ENCODE results near the gene DZIP1L. TPM values are rescaled to one million over a fixed set of nuclear protein-coding genes. Genes with fewer than 3 reads are reported as not detected.
A peak's percentile ranks its signal among the peaks of the same experiment; 100 is the strongest.

DZIP1L gene
- total RNA-seq, 1 donor from 2014 or later, result 19.0 TPM

DNA sequence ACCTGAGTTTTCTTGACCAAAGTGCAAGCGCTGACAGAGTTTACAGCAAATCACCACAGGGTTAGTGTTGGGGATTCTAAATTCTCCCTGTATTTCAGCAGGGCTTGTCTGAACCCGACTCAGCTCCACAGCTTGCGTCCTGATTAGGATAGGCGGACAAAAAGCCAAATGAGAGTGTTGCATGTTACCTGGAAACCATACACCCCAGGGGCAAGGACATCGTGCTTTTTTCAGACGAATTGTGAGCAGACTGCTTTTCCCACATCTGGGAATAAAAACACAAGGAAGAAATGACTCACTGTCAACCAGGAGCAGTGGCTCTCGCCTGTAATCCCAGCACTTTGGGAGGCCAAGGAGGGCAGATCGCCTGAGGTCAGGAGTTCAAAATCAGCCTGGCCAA, 3.0 kb downstream of the DZIP1L start:
- no peak overlapping the region for H3K9ac ChIP-seq (ENCODE audit: low read length)
- peaks cover 75% of the 10 kb centered on the region for H3K79me2 ChIP-seq (ENCODE audit: insufficient read depth, low read length)
- peaks cover 5% of the 10 kb centered on the region for H3K36me3 ChIP-seq (ENCODE audit: insufficient read depth, low read length)
- H3K27me3 Mint-ChIP-seq (ENCODE audit: low read depth, unreplicated experiment), result no peaks in the 10 kb centered on the region
- H3K36me3 Mint-ChIP-seq (ENCODE audit: low read depth, unreplicated experiment), result peaks cover 11% of the 10 kb centered on the region
- H3K4me1 Mint-ChIP-seq (ENCODE audit: low read depth, unreplicated experiment), result peaks cover 10% of the 10 kb centered on the region
- FAIRE-seq, result no peak
- H3K27ac ChIP-seq (ENCODE audit: low read depth, low read length), result no peak overlapping the region
- H3K9me3 ChIP-seq (ENCODE audit: insufficient read depth, low read depth, low read length), result no peaks in the 10 kb centered on the region
- no peak overlapping the region for H3K4me3 Mint-ChIP-seq (ENCODE audit: unreplicated experiment)
- no peak overlapping the region for H2AFZ ChIP-seq (ENCODE audit: low read depth, low read length)
- H3K9me3 Mint-ChIP-seq (ENCODE audit: unreplicated experiment), result no peaks in the 10 kb centered on the region
- DNase-seq (ENCODE audit: low read depth), result no peak
- peak overlapping the region; percentile 91 for H3K4me2 ChIP-seq (ENCODE audit: low read length)
- H3K4me3 ChIP-seq (ENCODE audit: insufficient read depth, low read depth, low read length), result no peak overlapping the region
- H3K27ac Mint-ChIP-seq (ENCODE audit: unreplicated experiment), result peak overlapping the region; percentile 63
- H4K20me1 ChIP-seq (ENCODE audit: insufficient read depth, low read length), result peaks cover 45% of the 10 kb centered on the region
- no peaks in the 10 kb centered on the region for H3K27me3 ChIP-seq (ENCODE audit: insufficient read depth, low read length)
- no peak for TF ChIP-seq EZH2 (IDR thresholded peaks at IDR 0.05; ENCODE audit: insufficient read depth, low read length)
- TF ChIP-seq, protein P1, sequence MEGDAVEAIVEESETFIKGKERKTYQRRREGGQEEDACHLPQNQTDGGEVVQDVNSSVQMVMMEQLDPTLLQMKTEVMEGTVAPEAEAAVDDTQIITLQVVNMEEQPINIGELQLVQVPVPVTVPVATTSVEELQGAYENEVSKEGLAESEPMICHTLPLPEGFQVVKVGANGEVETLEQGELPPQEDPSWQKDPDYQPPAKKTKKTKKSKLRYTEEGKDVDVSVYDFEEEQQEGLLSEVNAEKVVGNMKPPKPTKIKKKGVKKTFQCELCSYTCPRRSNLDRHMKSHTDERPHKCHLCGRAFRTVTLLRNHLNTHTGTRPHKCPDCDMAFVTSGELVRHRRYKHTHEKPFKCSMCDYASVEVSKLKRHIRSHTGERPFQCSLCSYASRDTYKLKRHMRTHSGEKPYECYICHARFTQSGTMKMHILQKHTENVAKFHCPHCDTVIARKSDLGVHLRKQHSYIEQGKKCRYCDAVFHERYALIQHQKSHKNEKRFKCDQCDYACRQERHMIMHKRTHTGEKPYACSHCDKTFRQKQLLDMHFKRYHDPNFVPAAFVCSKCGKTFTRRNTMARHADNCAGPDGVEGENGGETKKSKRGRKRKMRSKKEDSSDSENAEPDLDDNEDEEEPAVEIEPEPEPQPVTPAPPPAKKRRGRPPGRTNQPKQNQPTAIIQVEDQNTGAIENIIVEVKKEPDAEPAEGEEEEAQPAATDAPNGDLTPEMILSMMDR (IDR thresholded peaks at IDR 0.05; ENCODE audit: insufficient read depth, low read depth, low read length), result no peak
- peaks cover 9% of the 10 kb centered on the region for H3K4me1 ChIP-seq (ENCODE audit: insufficient read depth, low read length)

DNA sequence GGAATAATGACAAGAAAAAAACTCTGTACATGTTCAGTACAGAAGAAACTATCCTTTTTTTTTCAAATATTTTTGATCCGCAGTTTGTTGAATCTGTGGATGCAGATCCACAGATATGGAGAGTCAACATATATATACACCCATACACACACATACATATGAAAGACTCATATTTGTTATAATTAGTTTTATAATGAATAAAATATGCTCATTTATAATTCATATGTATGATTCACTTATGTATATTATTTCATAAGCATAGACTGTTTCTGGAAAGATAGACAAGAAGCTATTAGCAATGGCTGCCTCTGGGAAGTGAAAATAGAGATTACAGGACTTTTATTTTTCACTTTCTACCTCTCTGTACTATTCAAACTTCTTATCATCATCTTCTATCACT, 9.8 kb downstream of the DZIP1L start:
- Histone ChIP-seq H3K79me2 (ENCODE audit: insufficient read depth, low read length) (peaks cover 71% of the 10 kb centered on the region), H3K4me2 (ENCODE audit: low read length) (no peak overlapping the region), H3K27me3 (ENCODE audit: insufficient read depth, low read length) (no peaks in the 10 kb centered on the region), H3K36me3 (ENCODE audit: insufficient read depth, low read length) (peaks cover 13% of the 10 kb centered on the region), H3K4me3 (ENCODE audit: insufficient read depth, low read depth, low read length) (no peak overlapping the region), H4K20me1 (ENCODE audit: insufficient read depth, low read length) (peaks cover 56% of the 10 kb centered on the region), H3K9me3 (ENCODE audit: insufficient read depth, low read depth, low read length) (no peaks in the 10 kb centered on the region), H2AFZ (ENCODE audit: low read depth, low read length) (no peak overlapping the region), H3K9ac (ENCODE audit: low read length) (no peak overlapping the region), H3K27ac (ENCODE audit: low read depth, low read length) (no peak overlapping the region), H3K4me1 (ENCODE audit: insufficient read depth, low read length) (no peaks in the 10 kb centered on the region)
- Mint-ChIP-seq H3K36me3 (ENCODE audit: low read depth, unreplicated experiment) (peaks cover 27% of the 10 kb centered on the region), H3K4me3 (ENCODE audit: unreplicated experiment) (no peak overlapping the region), H3K27me3 (ENCODE audit: low read depth, unreplicated experiment) (no peaks in the 10 kb centered on the region), H3K9me3 (ENCODE audit: unreplicated experiment) (no peaks in the 10 kb centered on the region), H3K4me1 (ENCODE audit: low read depth, unreplicated experiment) (no peaks in the 10 kb centered on the region), H3K27ac (ENCODE audit: unreplicated experiment) (no peak overlapping the region)
- TF ChIP-seq, protein P1 (IDR thresholded peaks at IDR 0.05; ENCODE audit: insufficient read depth, low read depth, low read length), result no peak
- no peak for TF ChIP-seq EZH2 (IDR thresholded peaks at IDR 0.05; ENCODE audit: insufficient read depth, low read length)
- FAIRE-seq, result no peak
- DNase-seq (ENCODE audit: low read depth), result no peak

- Histone ChIP-seq H3K9ac (ENCODE audit: low read length) (no peak overlapping the region), H3K4me1 (ENCODE audit: insufficient read depth, low read length) (no peaks in the 10 kb centered on the region), H3K79me2 (ENCODE audit: insufficient read depth, low read length) (peaks cover 50% of the 10 kb centered on the region), H3K27me3 (ENCODE audit: insufficient read depth, low read length) (no peaks in the 10 kb centered on the region), H3K4me2 (ENCODE audit: low read length) (no peak overlapping the region), H3K27ac (ENCODE audit: low read depth, low read length) (no peak overlapping the region), H3K36me3 (ENCODE audit: insufficient read depth, low read length) (peaks cover 13% of the 10 kb centered on the region), H3K4me3 (ENCODE audit: insufficient read depth, low read depth, low read length) (no peak overlapping the region), H4K20me1 (ENCODE audit: insufficient read depth, low read length) (peaks cover 52% of the 10 kb centered on the region), H2AFZ (ENCODE audit: low read depth, low read length) (no peak overlapping the region), H3K9me3 (ENCODE audit: insufficient read depth, low read depth, low read length) (no peaks in the 10 kb centered on the region)
- Mint-ChIP-seq H3K36me3 (ENCODE audit: low read depth, unreplicated experiment) (peaks cover 24% of the 10 kb centered on the region), H3K27ac (ENCODE audit: unreplicated experiment) (no peak overlapping the region), H3K9me3 (ENCODE audit: unreplicated experiment) (no peaks in the 10 kb centered on the region), H3K4me3 (ENCODE audit: unreplicated experiment) (no peak overlapping the region), H3K27me3 (ENCODE audit: low read depth, unreplicated experiment) (no peaks in the 10 kb centered on the region), H3K4me1 (ENCODE audit: low read depth, unreplicated experiment) (no peaks in the 10 kb centered on the region)
- DNase-seq (ENCODE audit: low read depth), result no peak
- no peak for FAIRE-seq
- TF ChIP-seq EZH2 (IDR thresholded peaks at IDR 0.05; ENCODE audit: insufficient read depth, low read length), result no peak
Measured at GRCh38 chr3:138103466-138103865, 11.9 kb downstream of the DZIP1L start.
